ENCODE results near the gene MED23. TPM values are rescaled to one million over a fixed set of nuclear protein-coding genes. Genes with fewer than 3 reads are reported as not detected.

Gene MED23
- total RNA-seq, 1 donor from 2014 or later, result 12.3 TPM

DNA sequence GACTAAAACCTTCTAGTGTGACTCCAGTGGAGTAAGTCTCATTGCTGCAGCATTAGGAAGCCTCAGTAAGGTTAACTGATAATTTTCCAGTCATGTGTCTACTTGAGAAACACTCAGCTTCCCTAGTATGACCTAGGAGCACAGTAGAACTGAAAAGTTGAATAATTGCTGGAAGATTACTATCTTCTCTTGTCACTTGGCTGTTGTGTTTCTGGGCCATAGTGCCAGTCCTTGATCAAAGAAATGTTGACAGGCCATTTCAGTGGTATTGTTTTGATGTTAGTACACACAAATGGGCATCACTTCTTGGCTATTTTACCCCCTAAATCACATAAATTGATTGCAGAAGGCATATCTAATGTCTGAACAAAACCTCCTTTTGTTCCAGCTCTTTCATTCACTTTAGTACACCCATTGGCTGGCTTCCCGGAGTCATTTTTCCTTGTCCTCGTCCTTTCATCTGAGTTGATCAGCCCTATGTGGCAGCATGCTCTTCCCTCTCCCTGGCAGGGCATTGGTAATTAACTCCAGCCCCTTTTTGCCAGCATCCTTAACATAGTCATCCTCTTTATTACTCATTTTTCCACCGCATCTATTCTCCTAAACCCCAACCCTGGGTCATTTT lies 15.1 kb upstream of the MED23 start:
- DNase-seq (ENCODE audit: low spot score), result no peak
- intact Hi-C loops (cut with DNase I), result no loop called here

DNA sequence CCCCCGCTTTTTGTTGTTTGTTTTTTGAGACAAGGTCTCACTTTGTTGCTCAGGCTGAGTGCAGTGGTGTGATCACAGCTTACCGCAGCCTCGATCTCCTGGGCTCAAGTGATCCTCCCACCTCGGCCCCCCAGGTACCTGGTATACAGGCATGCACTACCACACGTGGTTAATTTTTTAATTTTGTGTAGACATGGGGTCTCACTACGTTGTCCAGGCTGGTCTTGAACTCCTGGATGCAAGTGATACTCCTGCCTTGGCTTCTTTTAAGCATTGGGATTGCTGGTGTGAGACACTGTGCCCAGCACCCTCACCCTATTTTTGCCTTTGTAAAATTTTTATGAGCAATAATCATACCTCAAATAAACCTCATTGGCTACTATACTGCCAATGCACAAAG lies 14.5 kb upstream of the MED23 start:
- DNase-seq (ENCODE audit: low spot score), result no peak
- intact Hi-C loops (cut with DNase I), result no loop called here

DNA sequence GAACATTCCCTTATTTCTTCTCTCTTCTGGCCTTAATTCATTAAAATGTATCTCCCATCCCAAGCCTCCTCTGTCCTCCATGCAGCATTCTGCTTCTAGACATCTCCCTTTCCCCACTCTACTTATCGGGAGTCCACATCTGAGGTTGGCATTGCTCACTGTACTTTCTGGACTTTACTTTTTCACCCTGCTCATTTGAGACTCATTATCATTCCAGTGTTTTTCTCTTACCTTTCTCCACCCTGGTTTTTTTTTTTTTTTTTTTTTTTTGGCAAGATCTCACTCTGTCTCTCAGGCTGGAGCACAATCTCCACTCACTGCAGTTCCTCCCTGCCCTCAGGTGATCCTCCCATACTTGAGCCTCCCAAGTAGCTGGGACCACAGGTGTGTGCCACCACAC lies 13.5 kb upstream of the MED23 start:
- intact Hi-C loops (cut with DNase I), result no loop called here
- DNase-seq (ENCODE audit: low spot score), result no peak

- DNase-seq (ENCODE audit: low spot score), result no peak
- intact Hi-C loops (cut with DNase I), result no loop called here
These were observed 12.5 kb upstream of the MED23 start for GRCh38 chr6:131640576-131640975.

GRCh38 chr6:131640100-131640499 lies 12.1 kb upstream of the MED23 start:
- DNase-seq (ENCODE audit: low spot score), result no peak

DNA sequence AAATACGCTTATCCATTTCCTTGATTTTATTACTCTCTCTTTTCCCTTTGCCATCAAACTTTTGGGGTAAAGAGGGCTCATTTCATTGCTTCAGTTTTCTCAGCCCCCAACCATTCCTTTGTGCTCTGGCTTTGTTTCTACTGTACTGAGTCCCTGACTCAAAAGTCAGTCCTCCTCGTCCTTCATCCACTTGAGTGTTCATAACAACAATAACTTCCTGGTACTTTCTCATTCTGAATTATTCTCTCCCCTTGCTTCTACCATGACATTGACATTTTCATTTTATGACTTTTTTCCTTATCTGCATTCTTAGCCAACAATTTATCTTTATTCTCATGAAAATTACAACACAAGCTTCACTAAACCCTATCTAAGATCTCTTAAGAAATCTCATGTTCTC lies 10.0 kb upstream of the MED23 start:
- DNase-seq (ENCODE audit: low spot score), result no peak
- intact Hi-C loops (cut with DNase I), result no loop called here

More at GRCh38 chr6:131640100-131640499, 12.1 kb upstream of the MED23 start:
- intact Hi-C loops (cut with DNase I), result no loop called here

GRCh38 chr6:131636880-131637792 lies 9.1 kb upstream of the MED23 start, which contains the start of gene ENPP3:
TSS of gene ENPP3 (plus strand) at chr6:131637302. CDS start at chr6:131637385, 83 bp downstream.
- DNase-seq (ENCODE audit: low spot score), result no peak
- intact Hi-C loops (cut with DNase I), result no loop called here

DNA sequence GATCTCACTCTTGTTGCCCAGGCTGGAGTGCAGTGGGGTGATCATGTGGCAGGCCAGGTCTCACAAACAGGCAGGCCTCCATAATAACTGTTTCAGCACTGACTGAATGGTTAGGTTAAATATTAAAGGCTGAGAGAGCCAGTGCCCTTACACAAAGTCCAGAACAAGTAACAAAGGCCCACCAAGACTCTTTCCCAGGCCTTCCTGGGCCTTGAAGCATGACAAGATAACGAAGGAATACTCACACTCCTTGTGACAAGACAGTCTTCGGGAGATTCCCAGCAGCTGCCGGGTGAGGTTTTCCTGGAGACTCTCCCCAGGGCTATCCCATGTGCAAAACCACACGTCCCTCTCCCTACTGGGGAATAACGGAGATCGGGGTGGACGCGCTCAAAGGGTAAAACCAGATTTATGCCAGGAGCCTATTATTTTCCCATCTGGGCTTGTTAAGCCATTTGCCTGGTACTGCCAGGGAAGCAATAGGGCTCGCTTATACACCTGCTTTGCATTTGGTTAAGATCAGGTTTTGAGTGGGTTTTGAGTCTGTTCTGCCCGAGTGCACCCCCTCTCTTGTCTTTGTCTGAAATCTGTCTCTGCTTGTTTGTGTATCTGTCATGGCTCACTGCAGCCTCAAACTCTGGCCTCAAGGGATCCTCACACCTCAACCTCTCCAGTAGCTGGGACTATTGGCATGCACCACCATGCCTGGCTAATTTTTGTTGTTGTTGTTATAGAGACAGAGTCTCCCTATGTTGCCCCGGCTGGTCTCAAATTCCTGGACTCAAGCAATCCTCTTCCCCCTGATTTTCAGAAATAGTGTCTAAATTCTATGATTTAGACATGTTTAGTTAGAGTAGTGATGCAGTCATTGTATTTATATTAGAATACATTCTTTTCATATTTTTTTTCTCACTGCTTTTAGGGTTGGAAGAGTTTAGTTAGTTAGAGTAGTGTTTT lies 7.6 kb upstream of the MED23 start:
- intact Hi-C loops (cut with DNase I), result no loop called here
- DNase-seq (ENCODE audit: low spot score), result no peak

- intact Hi-C loops (cut with DNase I), result no loop called here
- no peak for DNase-seq (ENCODE audit: low spot score)
These were observed 3.7 kb upstream of the MED23 start for GRCh38 chr6:131631625-131632289.

GRCh38 chr6:131629651-131630050 lies 1.6 kb upstream of the MED23 start:
- intact Hi-C loops (cut with DNase I), result no loop called here
- no peak for DNase-seq (ENCODE audit: low spot score)

- no peak for DNase-seq (ENCODE audit: low spot score)
These were observed 684 bp upstream of the MED23 start for GRCh38 chr6:131628726-131629125.

GRCh38 chr6:131615275-131615674 lies 12.8 kb downstream of the MED23 start:
- intact Hi-C loops (cut with DNase I), result no loop called here
- no peak for DNase-seq (ENCODE audit: low spot score)

More at GRCh38 chr6:131628726-131629125, 684 bp upstream of the MED23 start:
- intact Hi-C loops (cut with DNase I), result no loop called here

DNA sequence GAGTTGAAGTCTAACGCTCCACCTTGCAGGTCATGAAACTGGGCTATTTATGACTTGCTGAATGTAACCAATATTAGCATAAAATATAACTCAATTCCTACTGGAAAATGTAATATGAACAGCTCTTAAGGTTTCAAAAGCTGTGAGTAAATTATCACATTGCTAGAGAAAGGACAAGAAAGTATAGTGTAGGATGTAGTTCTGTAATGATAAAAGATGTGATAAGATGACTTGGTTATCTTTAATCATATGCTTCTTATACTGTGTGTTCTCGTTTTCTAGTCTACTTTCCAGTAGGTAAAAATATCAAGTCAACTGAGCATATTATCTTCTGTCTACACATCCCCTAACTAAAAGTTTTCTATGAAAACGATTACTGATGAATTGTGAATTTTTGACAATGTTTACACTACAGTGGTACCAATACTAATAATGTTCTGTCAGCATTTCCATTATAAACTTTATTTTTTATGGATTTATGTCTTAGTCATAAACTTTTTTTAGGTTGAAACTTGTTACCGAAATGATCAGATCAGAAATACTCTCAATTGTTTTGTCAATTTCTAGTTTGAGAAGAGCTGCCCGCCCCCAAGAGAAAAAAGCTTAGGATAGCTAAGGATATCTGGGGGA lies 14.6 kb downstream of the MED23 start:
- intact Hi-C loops (cut with DNase I), result no loop called here

GRCh38 chr6:131602781-131603312 lies 25.2 kb downstream of the MED23 start:
- intact Hi-C loops (cut with DNase I), result no loop called here
- DNase-seq (ENCODE audit: low spot score), result no peak

More for the DNA sequence above, 14.6 kb downstream of the MED23 start:
- DNase-seq (ENCODE audit: low spot score), result no peak

DNA sequence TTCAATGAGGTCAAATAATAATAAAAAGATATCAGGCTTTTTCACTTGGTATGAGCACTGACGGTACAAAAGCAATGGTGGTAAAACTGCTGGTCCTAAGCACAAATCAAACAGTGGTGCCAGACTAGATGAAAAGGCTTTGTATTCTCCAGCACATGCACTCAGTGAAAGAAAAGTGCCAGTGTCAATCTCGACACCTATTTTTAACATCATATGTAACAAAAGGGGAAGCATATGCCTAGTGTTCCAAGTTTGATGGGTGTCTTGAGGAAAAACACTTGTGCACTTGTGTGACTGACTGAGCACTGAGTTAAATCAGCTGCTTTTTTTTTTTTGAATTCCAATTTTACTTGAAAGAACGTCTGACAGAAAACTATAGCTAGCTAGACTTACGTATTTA lies 27.3 kb downstream of the MED23 start:
- no peak for DNase-seq (ENCODE audit: low spot score)
- intact Hi-C loops (cut with DNase I), result no loop called here

GRCh38 chr6:131597446-131597845 lies 30.6 kb downstream of the MED23 start:
- no peak for DNase-seq (ENCODE audit: low spot score)
- intact Hi-C loops (cut with DNase I), result no loop called here

- no peak for DNase-seq (ENCODE audit: low spot score)
- intact Hi-C loops (cut with DNase I), result no loop called here
These were observed 34.0 kb downstream of the MED23 start for GRCh38 chr6:131594074-131594473.

- DNase-seq (ENCODE audit: low spot score), result no peak
- intact Hi-C loops (cut with DNase I), result no loop called here
These were observed 35.1 kb downstream of the MED23 start for GRCh38 chr6:131592935-131593334.

- DNase-seq (ENCODE audit: low spot score), result no peak
- intact Hi-C loops (cut with DNase I), result no loop called here
These were observed 39.4 kb downstream of the MED23 start for GRCh38 chr6:131588643-131589042.

All from cardiac septum (tissue), 1 donor.